Esophagus muscularis mucosa (tissue), 4 donors: ENCODE data around the gene PRRX2. TPM values are rescaled to one million over a fixed set of nuclear protein-coding genes. Genes with fewer than 3 reads are reported as not detected.
A peak's percentile ranks its signal among the peaks of the same experiment; 100 is the strongest.

Source experiments
- DNase-seq: peaks from one replicate; pipeline ENCODE4 v3.0.0-alpha.2; 2017; ENCODE audit errors: extremely low spot score
- H3K27ac ChIP-seq, 4 donors: fragments of 200-600 bp; sonication (generic); replicated peaks in 1 of 4; 1 replicate in 3 of 4; 2 replicates in 1 of 4; pipeline ENCODE4 v1.5.1; 2016 to 2019; ENCODE audit warnings: mild to moderate bottlenecking in 1 of 4
- H3K27me3 ChIP-seq, 4 donors: fragments of 200-600 bp; sonication (generic); one replicate each; pipeline versions ENCODE4 v1.5.1 to v1.6.0; 2016 to 2019
- H3K36me3 ChIP-seq, 4 donors: fragments of 200-600 bp; sonication (generic); one replicate each; pipeline ENCODE4 v1.5.1; 2016 to 2019
- H3K4me1 ChIP-seq, 4 donors: fragments of 200-600 bp; sonication (generic); one replicate each; pipeline ENCODE4 v1.5.1; 2016 to 2019
- H3K4me3 ChIP-seq, 4 donors: fragments of 200-600 bp; sonication (generic); 1 replicate in 2 of 4; 2 replicates in 2 of 4; pipeline ENCODE4 v1.5.1; 2016 to 2019; ENCODE audit warnings: mild to moderate bottlenecking in 4 of 4, moderate library complexity in 1 of 4
- H3K9me3 ChIP-seq, 4 donors: fragments of 200-600 bp; sonication (generic); 1 replicate in 3 of 4; 2 replicates in 1 of 4; pipeline ENCODE4 v1.5.1; 2016 to 2019
- CTCF ChIP-seq, 3 experiments: fragments of 200-600 bp in 2 of 3; fragments of 450-650 bp in 1 of 3; sonication (generic) in 2 of 3; IDR thresholded peaks; one replicate each; pipeline ENCODE4 v1.5.1; 2017 to 2019; ENCODE audit warnings: antibody characterized with exemption in 3 of 3, mild to moderate bottlenecking in 2 of 3, moderate library complexity in 1 of 3
- EP300 ChIP-seq: sonication (generic); formaldehyde crosslinking; IDR thresholded peaks from one replicate; pipeline ENCODE4 v1.6.1; 2017; ENCODE audit warnings: antibody characterized with exemption
- POLR2A ChIP-seq: fragments of 450-650 bp; IDR thresholded peaks from one replicate; pipeline ENCODE4 v1.6.1; 2017; ENCODE audit warnings: antibody characterized with exemption, moderate library complexity, mild to moderate bottlenecking, low read depth
- POLR2AphosphoS5 ChIP-seq, 2 donors: sonication (generic); formaldehyde crosslinking; IDR thresholded peaks; one replicate each; pipeline ENCODE4 v1.6.1; 2017; ENCODE audit warnings: antibody characterized with exemption in 2 of 2
- WGBS: methylation state at CpG from one replicate; pipeline ENCODE4 v1.1.5; 2018; 5-methylcytosine and 5-hydroxymethylcytosine counted together
- intact Hi-C: fragments of 100-400 bp; cut with DNase I; formaldehyde crosslinking; loops from one replicate; pipeline ENCODE4 v1.15.1; 2023
- total RNA-seq, 4 donors: library from RNA; depleted of rRNA; stranded (reverse); fragments of >200 nt; gene quantifications; one replicate each; pipeline versions ENCODE4 v1.1.0 to v1.2.1, GENCODE V29; 2016

The PRRX2 gene
- total RNA-seq, 4 donors from 2014 or later, result 1.7 to 13.1 (median 6.2) TPM

- Histone ChIP-seq H3K4me1 (no peaks in the 10 kb centered on the region), H3K4me3 (no peak overlapping the region), H3K9me3 (no peaks in the 10 kb centered on the region), H3K27ac (no peak overlapping the region), H3K27me3 (peaks cover 0 to 4% (median 0%) of the 10 kb centered on the region in 4 donors), H3K36me3 (no peaks in the 10 kb centered on the region)
- no peak for TF ChIP-seq POLR2A
- no peak for TF ChIP-seq CTCF (IDR thresholded peaks at IDR 0.05)
- TF ChIP-seq EP300, result no peak
- TF ChIP-seq POLR2AphosphoS5 (IDR thresholded peaks at IDR 0.05), result no peak
- DNase-seq, result no peak
- intact Hi-C loops, result no loop called here
- 90% methylated on average over 10 of the region's 10 CpGs for WGBS
These were observed 21.9 kb downstream of the PRRX2 start for GRCh38 chr9:129687391-129687790.

- H3K4me1 ChIP-seq, result no peaks in the 10 kb centered on the region
- H3K27ac ChIP-seq, result no peak overlapping the region
- intact Hi-C loops, result no loop called here
- TF ChIP-seq CTCF (IDR thresholded peaks at IDR 0.05), result no peak
- no peak for DNase-seq
- H3K4me3 ChIP-seq, result no peak overlapping the region
- 90% methylated on average over 8 of the region's 11 CpGs for WGBS
- H3K27me3 ChIP-seq, result no peaks in the 10 kb centered on the region
- no peaks in the 10 kb centered on the region for H3K36me3 ChIP-seq
- no peaks in the 10 kb centered on the region for H3K9me3 ChIP-seq
These were observed 23.0 kb downstream of the PRRX2 start for GRCh38 chr9:129688285-129689043.

GRCh38 chr9:129692534-129692933, 27.1 kb downstream of the PRRX2 start:
- Histone ChIP-seq H3K27ac (no peak overlapping the region), H3K9me3 (no peaks in the 10 kb centered on the region), H3K4me3 (no peak overlapping the region), H3K27me3 (peaks cover 0 to 12% (median 0%) of the 10 kb centered on the region in 4 donors), H3K4me1 (peaks cover 1 to 18% (median 12%) of the 10 kb centered on the region in 4 donors), H3K36me3 (no peaks in the 10 kb centered on the region)
- no peak for DNase-seq
- TF ChIP-seq POLR2AphosphoS5 (IDR thresholded peaks at IDR 0.05), result no peak
- no peak for TF ChIP-seq EP300
- TF ChIP-seq CTCF (IDR thresholded peaks at IDR 0.05), result no peak
- no peak for TF ChIP-seq POLR2A
- WGBS, result 88% methylated on average over 5 of the region's 5 CpGs
- intact Hi-C loops, result no loop called here

GRCh38 chr9:129693741-129694140, 28.3 kb downstream of the PRRX2 start:
- DNase-seq, result no peak
- H3K4me1 ChIP-seq, result peaks cover 6 to 28% (median 24%) of the 10 kb centered on the region in 4 donors
- no peaks in the 10 kb centered on the region for H3K9me3 ChIP-seq
- 78% methylated on average over 5 of the region's 8 CpGs for WGBS
- no peaks in the 10 kb centered on the region for H3K36me3 ChIP-seq
- no peak for TF ChIP-seq EP300
- no peak for TF ChIP-seq POLR2A
- TF ChIP-seq POLR2AphosphoS5 (IDR thresholded peaks at IDR 0.05), result no peak
- TF ChIP-seq CTCF (IDR thresholded peaks at IDR 0.05), result no peak
- peaks cover 0 to 24% (median 0%) of the 10 kb centered on the region in 4 donors for H3K27me3 ChIP-seq
- peak overlapping the region in 1 of 4 donors; percentile 47 for H3K27ac ChIP-seq
- intact Hi-C loops, result no loop called here
- H3K4me3 ChIP-seq, result no peak overlapping the region

GRCh38 chr9:129694243-129694646, 28.8 kb downstream of the PRRX2 start:
- no peak for DNase-seq
- intact Hi-C loops, result no loop called here
- Histone ChIP-seq H3K4me1 (peaks cover 6 to 28% (median 25%) of the 10 kb centered on the region in 4 donors), H3K27ac (peak overlapping the region in 2 of 4 donors; percentile 27 to 47), H3K9me3 (no peaks in the 10 kb centered on the region), H3K27me3 (peaks cover 0 to 29% (median 0%) of the 10 kb centered on the region in 4 donors), H3K4me3 (no peak overlapping the region), H3K36me3 (no peaks in the 10 kb centered on the region)
- no peak for TF ChIP-seq POLR2AphosphoS5 (IDR thresholded peaks at IDR 0.05)
- no peak for TF ChIP-seq EP300
- TF ChIP-seq POLR2A, result no peak
- TF ChIP-seq CTCF (IDR thresholded peaks at IDR 0.05), result no peak
- WGBS, result 72% methylated on average over 11 of the region's 11 CpGs
